Superior temporal gyrus (tissue), 1 donor: ENCODE results near the gene SCYL2.
"Not testable (repeated sequence)": the region's sequence is repeated elsewhere in the genome, so short reads cannot be mapped to it uniquely, and the experiment has no call there.

Source experiments
- DNase-seq: peaks from one replicate; pipeline ENCODE4 v3.0.0-alpha.2; 2016; ENCODE audit errors: extremely low spot score

The SCYL2 gene

GRCh38 chr12:100266835-100267602 lies at the start of gene SCYL2, which contains the start of gene DEPDC4:
Gene SCYL2, plus strand, starts transcription at chr12:100267177. Its CDS starts 15,794 bp downstream, at chr12:100282971.
Gene DEPDC4, minus strand, starts transcription at chr12:100267079. Its CDS starts 3 bp downstream, at chr12:100267076.
- peak; percentile 98 for DNase-seq

- DNase-seq: no peak
Observed at GRCh38 chr12:100219328-100220109, 47.5 kb upstream of the SCYL2 start.

GRCh38 chr12:100221523-100221922 lies 45.5 kb upstream of the SCYL2 start:
- no peak for DNase-seq

- DNase-seq: not testable (repeated sequence)
Observed at GRCh38 chr12:100222173-100222572, 44.8 kb upstream of the SCYL2 start.

- no peak for DNase-seq
Observed at GRCh38 chr12:100225491-100225890, 41.5 kb upstream of the SCYL2 start.

GRCh38 chr12:100229036-100229635 lies 37.8 kb upstream of the SCYL2 start:
- no peak for DNase-seq

GRCh38 chr12:100229876-100230275 lies 37.1 kb upstream of the SCYL2 start:
- no peak for DNase-seq

GRCh38 chr12:100231873-100232272 lies 35.1 kb upstream of the SCYL2 start:
- not testable (repeated sequence) for DNase-seq

GRCh38 chr12:100234166-100234565 lies 32.8 kb upstream of the SCYL2 start:
- DNase-seq: no peak

GRCh38 chr12:100234591-100235304 lies 32.2 kb upstream of the SCYL2 start:
- DNase-seq: peak; percentile 81

- no peak for DNase-seq
Observed at GRCh38 chr12:100238801-100239200, 28.2 kb upstream of the SCYL2 start.

GRCh38 chr12:100239589-100239988 lies 27.4 kb upstream of the SCYL2 start:
- no peak for DNase-seq

- no peak for DNase-seq
Observed at GRCh38 chr12:100243137-100243536, 23.8 kb upstream of the SCYL2 start.

GRCh38 chr12:100247765-100248164 lies 19.2 kb upstream of the SCYL2 start:
- no peak for DNase-seq

- DNase-seq: no peak
Observed at GRCh38 chr12:100248886-100249285, 18.1 kb upstream of the SCYL2 start.

- no peak for DNase-seq
Observed at GRCh38 chr12:100249941-100250340, 17.0 kb upstream of the SCYL2 start.

- no peak for DNase-seq
Observed at GRCh38 chr12:100251917-100252316, 15.1 kb upstream of the SCYL2 start.

GRCh38 chr12:100253437-100253836 lies 13.5 kb upstream of the SCYL2 start:
- DNase-seq: no peak

GRCh38 chr12:100254876-100255275 lies 12.1 kb upstream of the SCYL2 start:
- DNase-seq: no peak

GRCh38 chr12:100258127-100258526 lies 8.8 kb upstream of the SCYL2 start:
- no peak for DNase-seq

- DNase-seq: no peak
Observed at GRCh38 chr12:100263131-100263530, 3.8 kb upstream of the SCYL2 start.

- not testable (repeated sequence) for DNase-seq
Observed at GRCh38 chr12:100265107-100265506, 1.9 kb upstream of the SCYL2 start.
